Right hindlimb (tissue), 1 donor: Measurements from ENCODE around the gene USP16.

ENCODE experiments used
- DNase-seq: peaks from one replicate; pipeline ENCODE4 v3.0.0-alpha.2; 2018

USP16 gene

GRCh38 chr21:29034678-29035077 is 10.2 kb downstream of the USP16 start:
- DNase-seq, result no peak

GRCh38 chr21:29052224-29052623 is 27.8 kb downstream of the USP16 start:
- no peak for DNase-seq

GRCh38 chr21:29053011-29053553 is 28.6 kb downstream of the USP16 start:
- no peak for DNase-seq

GRCh38 chr21:29053656-29054055 is 29.2 kb downstream of the USP16 start:
- DNase-seq, result no peak

- no peak for DNase-seq
Measured at GRCh38 chr21:29055080-29055479, 30.6 kb downstream of the USP16 start.

- no peak for DNase-seq
Measured at GRCh38 chr21:29056005-29056404, 31.5 kb downstream of the USP16 start.

GRCh38 chr21:29056538-29057050 is 32.1 kb downstream of the USP16 start:
- no peak for DNase-seq

- DNase-seq, result no peak
Measured at GRCh38 chr21:29064850-29065481, 40.5 kb downstream of the USP16 start.

- no peak for DNase-seq
Measured at GRCh38 chr21:29072873-29073221, 48.4 kb downstream of the USP16 start.

- peak; percentile 99 for DNase-seq
Measured at GRCh38 chr21:29073222-29074006, 48.9 kb downstream of the USP16 start, which contains the start of gene CCT8. Gene CCT8 (minus strand): TSS chr21:29073648. CDS start chr21:29073590, 58 bp downstream.

GRCh38 chr21:29074007-29074376 is 49.5 kb downstream of the USP16 start:
- no peak for DNase-seq

GRCh38 chr21:29074783-29075182 is 50.3 kb downstream of the USP16 start:
- DNase-seq, result no peak

GRCh38 chr21:29075706-29076466 is 51.4 kb downstream of the USP16 start:
- DNase-seq, result no peak

- peak; percentile 51 for DNase-seq
Measured at GRCh38 chr21:29076731-29077640, 52.5 kb downstream of the USP16 start.

- DNase-seq, result peak; percentile 37
Measured at GRCh38 chr21:29077651-29078090, 53.2 kb downstream of the USP16 start.

- DNase-seq, result no peak
Measured at GRCh38 chr21:29078869-29079767, 54.6 kb downstream of the USP16 start.

GRCh38 chr21:29080454-29080941 is 56.0 kb downstream of the USP16 start:
- no peak for DNase-seq

GRCh38 chr21:29082046-29082815 is 57.8 kb downstream of the USP16 start:
- DNase-seq, result no peak

GRCh38 chr21:29083306-29083705 is 58.8 kb downstream of the USP16 start:
- no peak for DNase-seq

GRCh38 chr21:29084372-29084771 is 59.9 kb downstream of the USP16 start:
- no peak for DNase-seq
